OCI-LY1 (cell line): Measurements from ENCODE around the gene CNST.

ENCODE experiments used
- H2AFZ ChIP-seq: fragments of 200-600 bp; sonication (generic), shearing (Covaris generic); 2 replicates; pipeline ENCODE4 v1.6.0; 2014; ENCODE audit warnings: antibody characterized with exemption, mild to moderate bottlenecking, low read length
- H3F3A ChIP-seq: fragments of 200-600 bp; sonication (generic), shearing (Covaris generic); 2 replicates; pipeline ENCODE4 v1.6.0; 2014; ENCODE audit warnings: mild to moderate bottlenecking, antibody characterized with exemption, low read length, moderate library complexity; ENCODE audit not compliant: insufficient read depth
- H3K27ac ChIP-seq: fragments of 200-600 bp; sonication (generic); 2 replicates; pipeline ENCODE4 v1.5.1; 2014; ENCODE audit warnings: low read length, mixed run types, mild to moderate bottlenecking, low read depth; ENCODE audit not compliant: poor library complexity, severe bottlenecking
- H3K27me3 ChIP-seq: fragments of 200-600 bp; sonication (generic); 2 replicates; pipeline ENCODE4 v1.6.0; 2014; ENCODE audit warnings: antibody characterized with exemption, mild to moderate bottlenecking, low read length, moderate library complexity; ENCODE audit not compliant: insufficient read depth
- H3K36me3 ChIP-seq: fragments of 200-600 bp; sonication (generic); 2 replicates; pipeline ENCODE4 v1.6.1; 2014; ENCODE audit warnings: mild to moderate bottlenecking, antibody characterized with exemption, low read length, moderate library complexity, mixed read lengths; ENCODE audit not compliant: insufficient read depth
- H3K4me1 ChIP-seq: fragments of 200-600 bp; sonication (generic); 2 replicates; pipeline ENCODE4 v1.5.1; 2014; ENCODE audit warnings: mild to moderate bottlenecking, low read length, moderate library complexity; ENCODE audit not compliant: insufficient read depth, severe bottlenecking
- H3K4me2 ChIP-seq: fragments of 200-600 bp; sonication (generic), shearing (Covaris generic); 2 replicates; pipeline ENCODE4 v1.6.1; 2014; ENCODE audit warnings: low read length
- H3K4me3 ChIP-seq: fragments of 200-600 bp; sonication (generic); 2 replicates; pipeline ENCODE4 v1.5.1; 2014; ENCODE audit warnings: low read length, low read depth, mild to moderate bottlenecking, mixed read lengths; ENCODE audit not compliant: poor library complexity, severe bottlenecking
- H3K79me2 ChIP-seq: fragments of 200-600 bp; shearing (Covaris generic); 2 replicates; pipeline ENCODE4 v1.6.1; 2016; ENCODE audit warnings: mixed run types, low read length, mixed read lengths; ENCODE audit not compliant: insufficient read depth
- H3K9ac ChIP-seq: fragments of 200-600 bp; sonication (generic), shearing (Covaris generic); 2 replicates; pipeline ENCODE4 v1.6.1; 2014; ENCODE audit warnings: mild to moderate bottlenecking, low read length, mixed read lengths
- H3K9me2 ChIP-seq: fragments of 200-600 bp; sonication (generic), shearing (Covaris generic); 2 replicates; pipeline ENCODE4 v1.6.1; 2014; ENCODE audit warnings: low read depth, mild to moderate bottlenecking, low read length, mixed read lengths
- H3K9me3 ChIP-seq: fragments of 200-600 bp; shearing (Covaris generic); 2 replicates; pipeline ENCODE4 v1.6.1; 2014; ENCODE audit warnings: low read length, mixed read lengths
- H4K20me1 ChIP-seq: fragments of 200-600 bp; sonication (generic), shearing (Covaris generic); 2 replicates; pipeline ENCODE4 v1.6.0; 2016; ENCODE audit warnings: mild to moderate bottlenecking, low read length; ENCODE audit not compliant: insufficient read depth
- CTCF ChIP-seq: fragments of 200-600 bp; sonication (generic), shearing (Covaris generic); IDR thresholded peaks from 2 replicates; pipeline ENCODE4 v1.5.1; 2017; ENCODE audit warnings: mild to moderate bottlenecking, antibody characterized with exemption, low read length, moderate library complexity, mixed read lengths
- EZH2 ChIP-seq: fragments of 200-600 bp; sonication (generic), shearing (Covaris generic); IDR thresholded peaks from 2 replicates; pipeline ENCODE4 v1.8.0; 2017; ENCODE audit warnings: borderline replicate concordance, mixed run types, mild to moderate bottlenecking, antibody characterized with exemption, low read length, moderate library complexity, mixed read lengths

The CNST gene

DNA sequence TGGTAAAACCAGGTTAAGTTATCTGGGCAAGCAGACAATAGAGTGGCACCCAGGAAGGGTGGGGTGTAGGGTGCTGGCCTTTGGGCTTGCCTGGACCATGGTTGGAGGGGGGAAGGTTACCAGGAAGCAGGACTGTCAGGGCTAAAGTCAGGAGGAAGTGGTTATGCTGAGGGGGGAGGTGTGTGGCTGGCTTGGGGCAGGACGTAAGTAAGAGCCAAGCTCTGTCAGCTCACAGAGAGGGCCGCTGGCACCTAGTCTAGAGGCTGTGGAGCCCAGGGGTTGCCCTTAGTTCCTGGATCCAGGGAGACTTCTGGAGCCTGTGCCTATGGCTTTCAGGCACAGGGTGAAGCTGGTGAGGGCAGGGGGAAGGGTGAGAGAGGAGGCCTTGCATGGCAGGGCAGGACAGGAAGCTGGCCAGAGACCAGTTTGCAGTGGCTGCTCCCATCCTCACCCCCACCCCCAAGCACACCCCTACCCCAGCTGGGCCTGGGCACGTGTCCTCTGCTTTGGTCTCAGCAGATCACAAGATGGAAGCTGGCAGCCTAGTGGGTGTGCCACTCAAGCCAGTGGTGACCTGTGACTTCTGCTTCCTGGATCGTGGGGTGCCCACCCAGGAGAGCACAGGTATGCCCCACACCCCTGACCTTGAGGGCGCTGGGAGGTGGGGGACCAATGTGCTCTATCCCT, 38.7 kb upstream of the CNST start:
- Histone ChIP-seq H3K27ac (no peak overlapping the region), H3K27me3 (peaks cover 7% of the 10 kb centered on the region; the same call in 1 of the 2 replicates), H3F3A (no peaks in the 10 kb centered on the region), H2AFZ (no peak overlapping the region), H3K9ac (no peak overlapping the region), H3K4me1 (peaks cover 11% of the 10 kb centered on the region), H3K4me3 (no peak overlapping the region), H4K20me1 (no peaks in the 10 kb centered on the region), H3K4me2 (no peak overlapping the region; the same call in 1 of the 2 replicates), H3K9me2 (no peaks in the 10 kb centered on the region), H3K36me3 (no peaks in the 10 kb centered on the region; the same call in 1 of the 2 replicates), H3K79me2 (no peaks in the 10 kb centered on the region), H3K9me3 (peaks cover 9% of the 10 kb centered on the region; the same call in 1 of the 2 replicates)
- TF ChIP-seq CTCF (no peak), EZH2 (no peak)

- Histone ChIP-seq H3K4me2 (no peak overlapping the region), H3K27ac (no peak overlapping the region), H3K4me1 (peaks cover 11% of the 10 kb centered on the region), H3F3A (no peaks in the 10 kb centered on the region), H4K20me1 (no peaks in the 10 kb centered on the region), H3K27me3 (peaks cover 7% of the 10 kb centered on the region; the same call in 1 of the 2 replicates), H3K9me3 (peaks cover 9% of the 10 kb centered on the region; the same call in 1 of the 2 replicates), H3K4me3 (no peak overlapping the region), H3K9me2 (no peaks in the 10 kb centered on the region), H3K9ac (no peak overlapping the region), H3K79me2 (no peaks in the 10 kb centered on the region), H2AFZ (no peak overlapping the region), H3K36me3 (no peaks in the 10 kb centered on the region; the same call in 1 of the 2 replicates)
- peak; percentile 23; the same call in 1 of the 2 replicates for TF ChIP-seq CTCF
- TF ChIP-seq EZH2, result no peak
Observed at GRCh38 chr1:246528933-246529731, 37.1 kb upstream of the CNST start.

DNA sequence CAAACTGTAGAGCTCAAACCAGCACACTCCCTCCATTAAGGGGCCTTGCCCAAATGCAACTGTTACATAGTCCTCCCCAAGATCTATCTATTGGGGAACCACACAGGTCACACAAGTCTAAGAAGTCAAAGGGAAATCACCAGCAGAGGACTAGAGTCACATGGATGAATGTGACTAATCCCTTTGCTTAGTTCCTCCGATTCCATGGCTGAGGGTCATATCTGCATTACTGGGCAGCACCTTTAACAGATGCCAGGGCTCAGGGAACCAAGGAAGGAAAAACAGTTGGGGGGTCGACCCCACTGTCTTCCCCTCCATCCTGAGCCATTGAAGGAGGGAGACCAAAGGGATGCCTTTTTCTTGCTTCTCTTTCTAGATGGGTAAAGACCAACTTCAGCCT, 35.8 kb upstream of the CNST start:
- Histone ChIP-seq H3K4me3 (no peak overlapping the region), H4K20me1 (no peaks in the 10 kb centered on the region), H3K9ac (no peak overlapping the region), H3F3A (no peaks in the 10 kb centered on the region), H3K4me1 (peaks cover 11% of the 10 kb centered on the region), H3K27me3 (peaks cover 7% of the 10 kb centered on the region; the same call in 1 of the 2 replicates), H3K9me3 (peaks cover 9% of the 10 kb centered on the region; the same call in 1 of the 2 replicates), H3K36me3 (no peaks in the 10 kb centered on the region; the same call in 1 of the 2 replicates), H2AFZ (no peak overlapping the region), H3K4me2 (no peak overlapping the region), H3K79me2 (no peaks in the 10 kb centered on the region), H3K9me2 (no peaks in the 10 kb centered on the region), H3K27ac (no peak overlapping the region)
- TF ChIP-seq CTCF, result no peak
- no peak for TF ChIP-seq EZH2
